HEK293 (cell line): ENCODE results near the gene PCID2.

Experiments used
- EGR2 ChIP-seq: fragments of 450-650 bp; formaldehyde crosslinking; IDR thresholded peaks from 2 replicates; pipeline ENCODE4 v1.5.1; 2016; ENCODE audit warnings: low read depth, missing biosample characterization, missing genetic modification characterization
- ELK4 ChIP-seq: IDR thresholded peaks from 2 replicates; pipeline ENCODE4 v1.6.1; 2011; ENCODE audit warnings: mild to moderate bottlenecking, low read depth, low read length, borderline replicate concordance
- GFI1B ChIP-seq: fragments of 450-650 bp; formaldehyde crosslinking; IDR thresholded peaks from 2 replicates; pipeline ENCODE4 v1.5.1; 2016; ENCODE audit warnings: missing biosample characterization, missing genetic modification characterization
- SALL2 ChIP-seq: fragments of 450-650 bp; formaldehyde crosslinking; IDR thresholded peaks from 2 replicates; pipeline ENCODE4 v1.5.0; 2017; ENCODE audit warnings: missing biosample characterization, mild to moderate bottlenecking, missing genetic modification characterization, borderline replicate concordance
- SP7 ChIP-seq: fragments of 450-650 bp; formaldehyde crosslinking; IDR thresholded peaks from 2 replicates; pipeline ENCODE4 v1.5.1; 2016; ENCODE audit warnings: missing biosample characterization, missing genetic modification characterization
- TSHZ1 ChIP-seq: fragments of 450-650 bp; formaldehyde crosslinking; IDR thresholded peaks from 2 replicates; pipeline ENCODE4 v1.5.1; 2016; ENCODE audit warnings: missing biosample characterization, missing genetic modification characterization, borderline replicate concordance
- YY2 ChIP-seq: fragments of 450-650 bp; formaldehyde crosslinking; IDR thresholded peaks from 2 replicates; pipeline ENCODE4 v1.5.1; 2016; ENCODE audit warnings: missing biosample characterization, missing genetic modification characterization
- ZBTB17 ChIP-seq: fragments of 450-650 bp; formaldehyde crosslinking; IDR thresholded peaks from 2 replicates; pipeline ENCODE4 v1.5.1; 2016; ENCODE audit warnings: missing biosample characterization, missing genetic modification characterization
- ZNF280D ChIP-seq: fragments of 450-650 bp; formaldehyde crosslinking; IDR thresholded peaks from 2 replicates; pipeline ENCODE4 v1.5.1; 2016; ENCODE audit warnings: missing biosample characterization, missing genetic modification characterization
- ZNF37A ChIP-seq: fragments of 450-650 bp; IDR thresholded peaks from 2 replicates; pipeline ENCODE4 v1.5.1; 2018; ENCODE audit warnings: missing biosample characterization, missing genetic modification characterization
- ZNF394 ChIP-seq: fragments of 450-650 bp; formaldehyde crosslinking; IDR thresholded peaks from 2 replicates; pipeline ENCODE4 v1.5.1; 2016; ENCODE audit warnings: missing biosample characterization, missing genetic modification characterization, mild to moderate bottlenecking, moderate library complexity, borderline replicate concordance
- ZNF423 ChIP-seq: fragments of 450-650 bp; formaldehyde crosslinking; IDR thresholded peaks from 2 replicates; pipeline ENCODE4 v1.5.1; 2016; ENCODE audit warnings: missing biosample characterization, missing genetic modification characterization
- ZNF473 ChIP-seq: fragments of 450-650 bp; formaldehyde crosslinking; IDR thresholded peaks from 2 replicates; pipeline ENCODE4 v1.5.1; 2017; ENCODE audit warnings: missing biosample characterization, missing genetic modification characterization
- ZNF48 ChIP-seq: fragments of 450-650 bp; formaldehyde crosslinking; IDR thresholded peaks from 2 replicates; pipeline ENCODE4 v1.5.1; 2016; ENCODE audit warnings: missing biosample characterization, missing genetic modification characterization
- ZNF571 ChIP-seq: fragments of 450-650 bp; formaldehyde crosslinking; IDR thresholded peaks from 2 replicates; pipeline ENCODE4 v1.5.0; 2017; ENCODE audit warnings: missing biosample characterization, missing genetic modification characterization
- ZNF580 ChIP-seq: fragments of 450-650 bp; formaldehyde crosslinking; IDR thresholded peaks from 2 replicates; pipeline ENCODE4 v1.5.1; 2016; ENCODE audit warnings: missing biosample characterization, missing genetic modification characterization
- ZNF623 ChIP-seq: fragments of 450-650 bp; formaldehyde crosslinking; IDR thresholded peaks from 2 replicates; pipeline ENCODE4 v1.5.1; 2016; ENCODE audit warnings: missing biosample characterization, missing genetic modification characterization
- ZNF624 ChIP-seq: fragments of 450-650 bp; formaldehyde crosslinking; IDR thresholded peaks from 2 replicates; pipeline ENCODE4 v1.5.1; 2017; ENCODE audit warnings: missing biosample characterization, missing genetic modification characterization
- ZNF645 ChIP-seq: fragments of 450-650 bp; formaldehyde crosslinking; IDR thresholded peaks from 2 replicates; pipeline ENCODE4; 2016; ENCODE audit warnings: missing biosample characterization, missing genetic modification characterization
- ZNF654 ChIP-seq: fragments of 450-650 bp; formaldehyde crosslinking; IDR thresholded peaks from 2 replicates; pipeline ENCODE4 v1.5.1; 2016; ENCODE audit warnings: low read depth, missing biosample characterization, missing genetic modification characterization
- ZNF660 ChIP-seq: fragments of 450-650 bp; IDR thresholded peaks from 2 replicates; pipeline ENCODE4 v1.5.1; 2018; ENCODE audit warnings: missing biosample characterization, mild to moderate bottlenecking, missing genetic modification characterization
- ZNF664 ChIP-seq: fragments of 450-650 bp; formaldehyde crosslinking; IDR thresholded peaks from 2 replicates; pipeline ENCODE4 v1.5.1; 2016; ENCODE audit warnings: missing biosample characterization, missing genetic modification characterization
- ZNF768 ChIP-seq: fragments of 450-650 bp; formaldehyde crosslinking; IDR thresholded peaks from 2 replicates; pipeline ENCODE4 v1.5.1; 2018; ENCODE audit warnings: missing biosample characterization, mild to moderate bottlenecking, missing genetic modification characterization
- ZNF776 ChIP-seq: fragments of 450-650 bp; formaldehyde crosslinking; IDR thresholded peaks from 2 replicates; pipeline ENCODE4 v1.5.0; 2017; ENCODE audit warnings: missing biosample characterization, missing genetic modification characterization, borderline replicate concordance
- ZNF830 ChIP-seq: fragments of 450-650 bp; IDR thresholded peaks from 2 replicates; pipeline ENCODE4 v1.5.0; 2018; ENCODE audit warnings: missing biosample characterization, missing genetic modification characterization, low read depth, mild to moderate bottlenecking, moderate library complexity
- ZNF843 ChIP-seq: fragments of 450-650 bp; formaldehyde crosslinking; IDR thresholded peaks from 2 replicates; pipeline ENCODE4 v1.5.1; 2016; ENCODE audit warnings: missing biosample characterization, missing genetic modification characterization
- ZSCAN16 ChIP-seq: fragments of 450-650 bp; formaldehyde crosslinking; IDR thresholded peaks from 2 replicates; pipeline ENCODE4 v1.5.1; 2016; ENCODE audit warnings: missing biosample characterization, missing genetic modification characterization
- ZSCAN18 ChIP-seq: fragments of 450-650 bp; formaldehyde crosslinking; IDR thresholded peaks from 2 replicates; pipeline ENCODE4 v1.5.1; 2016; ENCODE audit warnings: missing biosample characterization, missing genetic modification characterization
- ZXDB ChIP-seq: fragments of 450-650 bp; formaldehyde crosslinking; IDR thresholded peaks from 2 replicates; pipeline ENCODE4 v1.5.1; 2016; ENCODE audit warnings: missing biosample characterization, missing genetic modification characterization

PCID2 gene

GRCh38 chr13:113208421-113209335 is at the start of gene PCID2 (continued):
- TF ChIP-seq ZNF660 (tag by site-specific recombination) (peak; percentile 98), ZBTB17 (tag by site-specific recombination) (peak; percentile 84), ZNF37A (tag by site-specific recombination) (no peak), ZNF654 (tag by site-specific recombination) (no peak), SALL2 (tag by site-specific recombination) (no peak), ZSCAN18 (tag by site-specific recombination) (no peak; the same call in 1 of the 2 replicates), ZNF423 (tag by site-specific recombination) (peak; percentile 95), TSHZ1 (tag by site-specific recombination) (0 out of 2 replicates have a peak, but pooled peaks have one; percentile 49), ZNF623 (peak; percentile 31; the same call in 1 of the 2 replicates), ZNF664 (peak; percentile 48), EGR2 (tag by site-specific recombination) (peak; percentile 43; the same call in 1 of the 2 replicates), ZNF394 (tag by site-specific recombination) (peak; percentile 88), ZNF830 (tag by site-specific recombination) (no peak), ZNF280D (0 out of 2 replicates have a peak, but pooled peaks have one; percentile 72), YY2 (tag by site-specific recombination) (peak; percentile 84), ZSCAN16 (tag by site-specific recombination) (no peak), ZXDB (tag by site-specific recombination) (no peak), ZNF768 (tag by site-specific recombination) (no peak), SP7 (tag by site-specific recombination) (peak; percentile 94), ZNF624 (tag by site-specific recombination) (peak; percentile 89), ZNF48 (tag by site-specific recombination) (no peak), ZNF776 (tag by site-specific recombination) (no peak), ZNF580 (tag by site-specific recombination) (peak; percentile 79; the same call in 1 of the 2 replicates), ZNF571 (no peak), ZNF473 (no peak), ZNF645 (no peak), ELK4 (no peak), GFI1B (tag by site-specific recombination) (peak; percentile 61), ZNF843 (tag by site-specific recombination) (peak; percentile 77)
